Nephron (organoid): ENCODE results near the gene ACTL10.

Source experiments
- H3K27ac Mint-ChIP-seq, 3 experiments: 2 replicates each; pipeline ENCODE4 v1.8.0; 2020; ENCODE audit warnings: mixed read lengths in 3 of 3, mild to moderate bottlenecking in 2 of 3, moderate library complexity in 1 of 3
- H3K27me3 Mint-ChIP-seq: 2 replicates; pipeline ENCODE4 v1.8.0; 2021; ENCODE audit warnings: low read depth, mild to moderate bottlenecking, moderate library complexity, mixed read lengths
- H3K36me3 Mint-ChIP-seq: 2 replicates; pipeline ENCODE4 v1.8.0; 2020; ENCODE audit warnings: low read depth, mixed read lengths
- H3K4me1 Mint-ChIP-seq: 2 replicates; pipeline ENCODE4 v1.8.0; 2020; ENCODE audit warnings: mixed read lengths
- H3K4me3 Mint-ChIP-seq, 3 experiments: 2 replicates each; pipeline ENCODE4 v1.8.0; 2020; ENCODE audit warnings: mild to moderate bottlenecking in 3 of 3, mixed read lengths in 3 of 3, moderate library complexity in 2 of 3
- H3K9me3 Mint-ChIP-seq: 2 replicates; pipeline ENCODE4 v1.8.0; 2020; ENCODE audit warnings: mixed read lengths
- TF ChIP-seq, protein P1 (sequence below), 3 experiments: fragments of 200-600 bp; sonication (generic); IDR thresholded peaks; one replicate each; pipeline ENCODE4 v1.5.0; 2021; ENCODE audit warnings: antibody characterized with exemption in 3 of 3; ENCODE audit not compliant: unreplicated experiment in 3 of 3

Gene ACTL10

DNA sequence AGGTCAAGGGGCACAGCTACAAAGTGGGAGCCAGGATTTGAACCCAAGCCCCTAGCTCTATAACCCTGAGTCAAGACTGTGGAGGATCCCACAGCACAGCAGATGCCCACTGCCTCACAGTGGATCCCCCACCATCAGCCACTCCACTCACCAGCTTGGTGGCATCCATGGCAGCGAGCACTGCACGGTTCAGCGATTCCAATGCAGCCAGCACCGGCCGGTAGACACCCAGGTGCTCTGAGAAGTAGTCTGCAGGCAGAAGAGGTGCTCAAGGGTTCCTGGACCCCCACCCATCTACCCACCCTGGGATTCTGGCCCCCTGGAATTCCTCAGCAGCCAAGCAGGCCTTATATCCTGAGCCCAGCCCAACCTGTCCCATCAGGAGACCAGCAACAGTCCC lies 2.5 kb downstream of the ACTL10 start:
- Mint-ChIP-seq H3K36me3 (peaks cover 3% of the 10 kb centered on the region), H3K9me3 (no peaks in the 10 kb centered on the region), H3K4me3 (peak overlapping the region in 2 of 3 experiments; percentile 16 to 61), H3K27ac (no peak overlapping the region), H3K27me3 (peaks cover 3% of the 10 kb centered on the region), H3K4me1 (peaks cover 44% of the 10 kb centered on the region)
- TF ChIP-seq, protein P1, sequence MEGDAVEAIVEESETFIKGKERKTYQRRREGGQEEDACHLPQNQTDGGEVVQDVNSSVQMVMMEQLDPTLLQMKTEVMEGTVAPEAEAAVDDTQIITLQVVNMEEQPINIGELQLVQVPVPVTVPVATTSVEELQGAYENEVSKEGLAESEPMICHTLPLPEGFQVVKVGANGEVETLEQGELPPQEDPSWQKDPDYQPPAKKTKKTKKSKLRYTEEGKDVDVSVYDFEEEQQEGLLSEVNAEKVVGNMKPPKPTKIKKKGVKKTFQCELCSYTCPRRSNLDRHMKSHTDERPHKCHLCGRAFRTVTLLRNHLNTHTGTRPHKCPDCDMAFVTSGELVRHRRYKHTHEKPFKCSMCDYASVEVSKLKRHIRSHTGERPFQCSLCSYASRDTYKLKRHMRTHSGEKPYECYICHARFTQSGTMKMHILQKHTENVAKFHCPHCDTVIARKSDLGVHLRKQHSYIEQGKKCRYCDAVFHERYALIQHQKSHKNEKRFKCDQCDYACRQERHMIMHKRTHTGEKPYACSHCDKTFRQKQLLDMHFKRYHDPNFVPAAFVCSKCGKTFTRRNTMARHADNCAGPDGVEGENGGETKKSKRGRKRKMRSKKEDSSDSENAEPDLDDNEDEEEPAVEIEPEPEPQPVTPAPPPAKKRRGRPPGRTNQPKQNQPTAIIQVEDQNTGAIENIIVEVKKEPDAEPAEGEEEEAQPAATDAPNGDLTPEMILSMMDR (IDR thresholded peaks at IDR 0.05; ENCODE audit: unreplicated experiment in 3 of 3): no peak

DNA sequence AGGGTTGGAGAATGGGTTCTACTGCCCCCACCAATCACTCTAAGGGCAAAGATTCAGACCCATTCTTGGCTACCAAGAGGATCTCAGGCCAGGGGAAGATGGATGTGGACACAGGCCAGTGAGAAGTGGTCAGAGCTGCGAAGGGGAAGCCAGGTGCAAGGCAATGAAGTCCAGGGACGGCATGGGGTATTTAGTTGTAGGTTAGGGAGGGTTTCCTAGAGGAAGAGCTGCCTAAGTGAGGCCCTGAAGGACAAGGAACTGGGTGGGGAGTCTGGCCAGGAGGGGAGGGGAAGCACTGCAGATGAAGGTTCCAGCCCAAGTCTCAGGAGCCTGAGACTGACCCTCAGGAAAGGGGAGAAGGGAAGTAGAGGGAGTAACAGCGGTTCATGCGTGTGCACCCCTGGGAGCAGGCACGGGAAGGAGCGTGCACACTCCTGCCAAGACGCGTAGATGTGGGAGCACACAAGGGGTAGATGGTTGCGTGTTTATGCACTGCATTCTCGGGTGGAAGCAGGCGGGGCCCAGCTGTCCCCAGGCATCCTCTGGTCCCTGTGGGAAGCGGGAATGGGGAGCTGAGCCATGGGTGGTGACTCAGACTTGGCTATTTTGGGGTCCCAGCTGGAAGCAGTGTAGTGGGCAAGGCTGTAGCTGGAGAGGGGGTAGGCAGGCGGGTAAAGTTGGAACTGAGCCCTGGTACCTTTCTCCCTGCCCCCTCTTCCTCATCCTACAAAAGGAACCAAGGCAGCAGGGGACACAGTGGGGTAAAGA lies 3.3 kb downstream of the ACTL10 start:
- H3K36me3 Mint-ChIP-seq: peaks cover 3% of the 10 kb centered on the region
- H3K27me3 Mint-ChIP-seq: peaks cover 3% of the 10 kb centered on the region
- H3K9me3 Mint-ChIP-seq: no peaks in the 10 kb centered on the region
- H3K27ac Mint-ChIP-seq: peak overlapping the region in 1 of 3 experiments; percentile 13
- TF ChIP-seq, protein P1 (IDR thresholded peaks at IDR 0.05; ENCODE audit: unreplicated experiment in 3 of 3): no peak
- peak overlapping the region; percentile 12 to 74 (median 15) for H3K4me3 Mint-ChIP-seq
- H3K4me1 Mint-ChIP-seq: peaks cover 40% of the 10 kb centered on the region

- H3K4me3 Mint-ChIP-seq: peak overlapping the region; percentile 51 to 74 (median 63)
- TF ChIP-seq, protein P1 (IDR thresholded peaks at IDR 0.05; ENCODE audit: unreplicated experiment in 3 of 3): no peak
Observed at GRCh38 chr20:33670715-33671499, 4.2 kb downstream of the ACTL10 start.

GRCh38 chr20:33671573-33672288 lies 5.0 kb downstream of the ACTL10 start:
- Mint-ChIP-seq H3K9me3 (no peaks in the 10 kb centered on the region), H3K36me3 (peaks cover under 1% of the 10 kb centered on the region), H3K4me1 (peaks cover 49% of the 10 kb centered on the region), H3K4me3 (peak overlapping the region; percentile 63 to 93 (median 86)), H3K27ac (peak overlapping the region in 2 of 3 experiments; percentile 37 to 73), H3K27me3 (peaks cover under 1% of the 10 kb centered on the region)
- TF ChIP-seq, protein P1 (IDR thresholded peaks at IDR 0.05; ENCODE audit: unreplicated experiment in 3 of 3): no peak

More at GRCh38 chr20:33670715-33671499, 4.2 kb downstream of the ACTL10 start:
- H3K27ac Mint-ChIP-seq: peak overlapping the region in 2 of 3 experiments; percentile 37 to 73
- peaks cover 48% of the 10 kb centered on the region for H3K4me1 Mint-ChIP-seq
- H3K27me3 Mint-ChIP-seq: peaks cover 3% of the 10 kb centered on the region
- H3K9me3 Mint-ChIP-seq: no peaks in the 10 kb centered on the region
- H3K36me3 Mint-ChIP-seq: peaks cover 3% of the 10 kb centered on the region

DNA sequence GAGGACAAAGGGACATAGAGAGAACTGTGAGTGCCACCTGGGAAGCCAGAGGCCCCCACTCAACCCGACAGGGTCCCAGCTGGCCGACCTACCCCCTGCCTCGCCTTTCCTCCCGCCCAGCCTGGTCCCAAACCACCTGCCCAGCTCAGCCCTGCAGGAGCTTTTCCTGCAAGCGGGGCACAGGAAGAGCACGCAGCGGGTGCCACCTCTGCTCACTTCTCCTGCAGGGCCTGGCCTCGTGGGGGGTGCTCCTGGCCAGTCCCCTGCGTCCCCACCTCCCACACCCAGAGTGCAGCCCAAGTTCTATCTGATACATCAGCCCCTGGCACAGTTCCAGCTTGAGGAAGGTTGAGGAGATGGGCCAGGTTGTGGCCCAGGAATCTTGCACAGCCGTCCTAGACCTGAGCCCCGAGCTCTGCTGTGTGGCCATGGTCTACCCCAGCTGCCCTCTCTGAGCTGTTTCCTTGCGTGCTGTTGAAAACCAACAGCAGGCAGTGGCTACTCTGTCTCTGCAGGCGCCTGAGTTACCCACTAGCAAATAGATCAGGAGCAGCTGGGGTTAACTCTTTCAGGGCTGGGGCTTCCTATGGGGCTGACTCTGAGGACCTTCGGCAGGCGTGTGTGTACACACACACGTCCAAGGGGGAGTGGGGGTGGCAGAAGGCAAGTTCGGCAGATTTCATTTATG lies 5.8 kb downstream of the ACTL10 start:
- peaks cover 51% of the 10 kb centered on the region for H3K4me1 Mint-ChIP-seq
- H3K9me3 Mint-ChIP-seq: no peaks in the 10 kb centered on the region
- peak overlapping the region; percentile 86 to 93 (median 89) for H3K4me3 Mint-ChIP-seq
- TF ChIP-seq, protein P1 (IDR thresholded peaks at IDR 0.05; ENCODE audit: unreplicated experiment in 3 of 3): no peak
- H3K36me3 Mint-ChIP-seq: peaks cover 3% of the 10 kb centered on the region
- peak overlapping the region; percentile 14 to 59 (median 49) for H3K27ac Mint-ChIP-seq
- H3K27me3 Mint-ChIP-seq: no peaks in the 10 kb centered on the region
